GM21786 (cell line): ENCODE measurements around the gene REV3L.
"Not testable (repeated sequence)": the region's sequence is repeated elsewhere in the genome, so short reads cannot be mapped to it uniquely, and the experiment has no call there.

Experiments used
- ATAC-seq: cut with Tn5 transposase; IDR thresholded peaks from one replicate; pipeline ENCODE4 v1.9.1; 2021; ENCODE audit not compliant: unreplicated experiment

Gene REV3L

GRCh38 chr6:111482959-111483735 lies at the start of gene REV3L:
Gene REV3L, minus strand, starts transcription at chr6:111483218. Its CDS starts 330 bp downstream, at chr6:111482888.
- peak; percentile 25 for ATAC-seq

- ATAC-seq, result no peak
Observed at GRCh38 chr6:111531185-111531584, 48.2 kb upstream of the REV3L start.

GRCh38 chr6:111530667-111531066 lies 47.6 kb upstream of the REV3L start:
- ATAC-seq, result no peak

- no peak for ATAC-seq
Observed at GRCh38 chr6:111530218-111530617, 47.2 kb upstream of the REV3L start.

GRCh38 chr6:111527367-111527766 lies 44.3 kb upstream of the REV3L start:
- no peak for ATAC-seq

GRCh38 chr6:111524735-111525134 lies 41.7 kb upstream of the REV3L start:
- ATAC-seq, result no peak

GRCh38 chr6:111524252-111524651 lies 41.2 kb upstream of the REV3L start:
- no peak for ATAC-seq

- no peak for ATAC-seq
Observed at GRCh38 chr6:111523484-111524167, 40.6 kb upstream of the REV3L start.

- peak; percentile 37 for ATAC-seq
Observed at GRCh38 chr6:111522393-111523020, 39.5 kb upstream of the REV3L start.

GRCh38 chr6:111521497-111522270 lies 38.7 kb upstream of the REV3L start:
- ATAC-seq, result no peak

GRCh38 chr6:111520524-111520923 lies 37.5 kb upstream of the REV3L start:
- ATAC-seq, result no peak

- no peak for ATAC-seq
Observed at GRCh38 chr6:111517965-111518364, 34.9 kb upstream of the REV3L start.

- no peak for ATAC-seq
Observed at GRCh38 chr6:111515259-111515658, 32.2 kb upstream of the REV3L start.

GRCh38 chr6:111514531-111514930 lies 31.5 kb upstream of the REV3L start:
- not testable (repeated sequence) for ATAC-seq

GRCh38 chr6:111507219-111507618 lies 24.2 kb upstream of the REV3L start:
- not testable (repeated sequence) for ATAC-seq

GRCh38 chr6:111505498-111505897 lies 22.5 kb upstream of the REV3L start:
- not testable (repeated sequence) for ATAC-seq

- no peak for ATAC-seq
Observed at GRCh38 chr6:111503660-111504059, 20.6 kb upstream of the REV3L start.

- no peak for ATAC-seq
Observed at GRCh38 chr6:111503194-111503593, 20.2 kb upstream of the REV3L start.

GRCh38 chr6:111502154-111502553 lies 19.1 kb upstream of the REV3L start:
- ATAC-seq, result no peak

GRCh38 chr6:111499269-111499793 lies 16.3 kb upstream of the REV3L start:
- ATAC-seq, result no peak
